HG03469 (cell line): ENCODE measurements around the gene ADAMTS13.
A peak's percentile ranks its signal among the peaks of the same experiment; 100 is the strongest.
"Not testable (repeated sequence)": the region's sequence is repeated elsewhere in the genome, so short reads cannot be mapped to it uniquely, and the experiment has no call there.

Experiments used
- ATAC-seq: cut with Tn5 transposase; IDR thresholded peaks from one replicate; pipeline ENCODE4 v1.9.1; 2021; ENCODE audit warnings: mild to moderate bottlenecking, moderate library complexity, moderate number of reproducible peaks; ENCODE audit not compliant: unreplicated experiment

The ADAMTS13 gene

DNA sequence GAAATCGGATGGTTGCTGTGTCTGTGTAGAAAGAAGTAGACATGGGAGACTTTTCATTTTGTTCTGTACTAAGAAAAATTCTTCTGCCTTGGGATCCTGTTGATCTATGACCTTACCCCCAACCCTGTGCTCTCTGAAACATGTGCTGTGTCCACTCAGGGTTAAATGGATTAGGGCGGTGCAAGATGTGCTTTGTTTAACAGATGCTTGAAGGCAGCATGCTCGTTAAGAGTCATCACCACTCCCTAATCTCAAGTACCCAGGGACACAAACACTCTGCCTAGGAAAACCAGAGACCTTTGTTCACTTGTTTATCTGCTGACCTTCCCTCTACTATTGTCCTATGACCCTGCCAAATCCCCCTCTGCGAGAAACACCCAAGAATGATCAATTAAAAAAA is 30.7 kb upstream of the ADAMTS13 start:
- ATAC-seq, result not testable (repeated sequence)

DNA sequence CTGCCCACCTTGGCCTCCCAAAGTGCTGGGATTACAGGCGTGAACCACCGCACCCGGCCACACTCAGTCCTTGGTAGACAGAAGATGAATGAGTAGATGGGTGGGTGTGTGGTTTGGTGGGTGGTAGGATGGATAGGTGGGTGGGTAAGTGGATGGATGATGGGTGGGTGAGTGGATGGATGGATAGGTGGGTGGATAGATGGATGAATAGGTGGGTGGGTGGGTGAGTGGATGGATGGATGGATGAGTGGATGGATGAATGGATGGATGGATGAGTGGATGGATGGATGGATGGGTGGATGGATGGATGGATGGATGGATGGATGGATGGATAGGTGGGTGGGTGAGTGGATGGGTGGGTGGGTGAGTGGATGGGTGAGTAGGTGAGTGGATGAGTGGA is 29.9 kb upstream of the ADAMTS13 start:
- not testable (repeated sequence) for ATAC-seq

DNA sequence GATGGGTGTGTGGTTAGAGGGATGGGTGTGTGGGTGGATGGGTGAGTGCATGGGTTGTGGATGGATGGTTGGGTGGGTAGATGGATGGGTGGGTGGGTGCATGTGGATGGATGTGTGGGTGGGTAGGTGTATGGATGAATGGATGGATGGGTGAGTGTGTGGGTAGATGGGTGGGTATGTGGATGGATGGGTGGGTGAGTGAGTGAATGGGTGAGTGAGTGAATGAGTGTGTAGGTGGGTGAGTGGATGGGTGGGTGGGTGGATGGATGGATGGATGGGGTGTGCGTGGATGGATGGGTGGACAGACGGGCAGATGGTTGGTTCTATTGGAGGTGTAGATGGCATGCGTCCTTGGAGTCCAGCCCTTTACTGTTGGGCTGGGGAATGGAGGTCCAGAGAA is 28.8 kb upstream of the ADAMTS13 start:
- no peak for ATAC-seq

DNA sequence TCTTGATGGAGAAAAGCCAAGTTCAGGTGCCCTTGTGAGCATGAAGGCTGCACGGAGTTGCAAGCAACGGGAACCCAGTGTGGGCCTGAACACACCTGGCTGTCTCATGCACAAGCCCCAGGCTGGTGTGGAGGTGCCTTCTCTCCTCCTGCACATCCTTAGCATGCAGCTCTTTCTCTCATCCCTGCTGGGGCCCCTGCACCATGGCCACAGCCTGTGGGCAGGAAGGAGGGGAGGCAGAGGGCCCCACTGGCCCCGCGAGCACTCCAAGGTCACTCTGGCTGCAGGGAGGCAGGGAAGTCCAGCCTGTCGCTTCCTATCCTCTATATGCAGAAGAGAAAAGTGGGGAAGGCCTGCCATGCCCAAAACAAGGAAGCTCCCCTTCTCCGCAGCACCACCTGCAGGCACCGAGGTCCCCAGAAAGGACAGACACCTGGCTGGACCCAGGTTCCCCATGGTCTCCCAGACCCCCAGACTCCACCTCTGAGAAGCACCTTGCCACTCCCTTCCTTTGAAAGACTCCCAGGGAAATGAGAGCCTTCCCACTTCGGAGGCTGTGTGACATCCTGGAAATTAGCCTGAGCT is 27.4 kb upstream of the ADAMTS13 start:
- no peak for ATAC-seq

DNA sequence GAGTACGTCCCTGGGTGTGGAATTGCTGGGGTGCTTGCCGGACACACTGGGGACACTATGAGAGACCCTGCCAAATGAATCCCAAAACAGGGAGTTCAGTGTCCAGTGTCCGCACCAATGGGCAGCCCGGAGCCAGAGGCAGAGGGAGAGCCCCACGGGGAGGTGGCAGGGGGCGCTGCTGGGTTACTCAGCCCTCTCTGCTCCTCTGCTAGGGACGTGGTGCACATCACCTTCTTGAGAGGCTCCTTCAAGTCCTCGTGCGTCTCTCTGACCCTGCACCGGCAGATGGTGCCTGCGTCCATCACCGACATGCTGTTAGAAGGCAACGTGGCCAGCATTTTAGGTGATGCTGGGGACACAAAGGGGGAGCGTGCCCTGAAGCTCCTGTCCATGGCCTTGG is 25.2 kb upstream of the ADAMTS13 start:
- no peak for ATAC-seq

DNA sequence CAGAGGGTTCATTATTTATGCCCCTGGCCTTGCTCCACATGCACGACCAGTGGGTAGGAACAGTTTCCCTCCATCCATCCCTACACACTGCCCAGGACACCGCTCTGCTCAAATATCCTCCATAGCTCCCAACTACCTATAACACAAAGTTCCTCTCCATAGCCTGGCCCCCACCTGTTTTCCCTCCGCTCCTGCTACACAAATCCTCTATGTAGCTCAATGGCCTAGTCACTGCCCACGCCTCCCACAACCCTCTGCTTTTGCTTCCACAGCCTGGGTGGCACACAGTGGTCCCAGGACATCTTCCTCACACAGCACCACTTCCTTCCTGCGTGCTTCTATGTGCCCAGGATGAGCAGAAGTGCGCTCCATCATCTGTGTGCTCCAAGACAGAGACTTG is 24.8 kb upstream of the ADAMTS13 start:
- no peak for ATAC-seq

DNA sequence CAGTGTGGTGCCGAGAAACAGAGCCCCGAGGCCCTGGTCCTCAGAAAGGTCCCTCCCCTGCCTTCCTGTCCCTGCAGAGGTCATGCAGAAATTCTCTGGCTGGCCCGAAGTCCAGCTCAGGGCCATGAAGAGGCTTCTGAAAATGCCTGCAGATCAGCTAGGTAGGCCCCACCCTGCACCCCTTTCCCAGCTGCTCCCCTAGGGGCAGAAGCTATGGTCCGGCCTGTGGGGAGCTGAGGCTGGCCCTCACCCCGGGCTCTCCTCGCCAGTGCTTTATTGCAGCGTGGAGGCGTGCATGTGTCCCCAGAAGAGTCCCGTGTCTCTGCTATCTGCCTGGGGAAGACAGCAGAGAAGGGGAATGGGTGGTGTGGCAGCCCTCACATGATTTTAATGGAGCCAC is 24.3 kb upstream of the ADAMTS13 start:
- no peak for ATAC-seq

DNA sequence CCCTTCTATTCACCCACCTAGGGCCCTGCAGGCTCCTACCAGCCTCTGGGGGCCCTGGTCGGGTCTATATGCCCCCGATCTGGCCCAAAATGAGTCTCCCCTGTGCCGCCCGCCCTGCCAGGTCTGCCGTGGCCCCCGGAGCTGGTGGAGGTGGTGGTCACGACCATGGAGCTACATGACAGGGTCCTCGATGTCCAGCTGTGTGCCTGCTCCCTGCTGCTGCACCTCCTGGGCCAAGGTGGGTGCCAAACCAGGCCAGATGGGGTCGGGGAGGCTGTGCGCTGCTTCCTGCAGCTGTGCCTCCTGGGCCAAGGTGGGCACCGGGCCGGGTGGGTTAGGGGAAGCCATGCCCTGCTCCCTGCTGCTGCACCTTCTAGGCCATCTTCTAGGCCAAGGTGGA is 21.9 kb upstream of the ADAMTS13 start:
- no peak for ATAC-seq

DNA sequence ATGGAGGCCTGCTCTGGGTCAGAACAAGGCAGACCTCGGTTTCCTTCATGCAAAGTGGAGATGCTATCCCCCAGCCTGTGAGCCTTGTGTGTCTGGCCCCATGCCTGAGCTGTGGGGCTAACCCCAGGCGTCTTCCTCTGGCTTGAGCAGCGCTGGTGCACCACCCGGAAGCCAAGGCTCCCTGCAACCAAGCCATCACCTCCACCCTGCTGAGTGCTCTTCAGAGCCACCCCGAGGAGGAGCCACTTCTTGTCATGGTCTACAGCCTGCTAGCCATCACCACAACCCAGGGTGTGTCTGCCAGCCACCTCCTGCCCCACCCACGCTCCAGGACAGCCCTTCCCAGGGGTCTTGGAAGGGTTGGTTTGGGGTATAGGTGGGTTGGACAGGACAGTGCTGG is 20.6 kb upstream of the ADAMTS13 start:
- ATAC-seq, result no peak

DNA sequence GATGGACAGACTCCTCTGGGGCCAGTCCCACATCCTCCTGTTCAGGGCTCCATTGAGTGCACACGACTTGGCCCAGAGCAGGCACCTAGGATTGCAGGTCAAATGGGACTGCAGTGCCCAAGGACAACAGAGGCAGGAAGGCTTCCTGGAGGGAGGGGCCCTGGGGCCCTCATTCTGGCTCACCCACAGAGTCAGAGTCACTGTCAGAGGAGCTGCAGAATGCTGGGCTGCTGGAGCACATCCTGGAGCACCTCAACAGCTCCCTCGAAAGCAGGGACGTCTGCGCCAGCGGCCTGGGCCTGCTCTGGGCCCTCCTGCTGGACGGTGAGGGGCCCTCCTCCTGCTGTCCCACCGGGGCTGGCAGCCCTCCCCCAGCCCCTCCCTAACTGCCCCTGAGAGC is 19.5 kb upstream of the ADAMTS13 start:
- ATAC-seq, result no peak

DNA sequence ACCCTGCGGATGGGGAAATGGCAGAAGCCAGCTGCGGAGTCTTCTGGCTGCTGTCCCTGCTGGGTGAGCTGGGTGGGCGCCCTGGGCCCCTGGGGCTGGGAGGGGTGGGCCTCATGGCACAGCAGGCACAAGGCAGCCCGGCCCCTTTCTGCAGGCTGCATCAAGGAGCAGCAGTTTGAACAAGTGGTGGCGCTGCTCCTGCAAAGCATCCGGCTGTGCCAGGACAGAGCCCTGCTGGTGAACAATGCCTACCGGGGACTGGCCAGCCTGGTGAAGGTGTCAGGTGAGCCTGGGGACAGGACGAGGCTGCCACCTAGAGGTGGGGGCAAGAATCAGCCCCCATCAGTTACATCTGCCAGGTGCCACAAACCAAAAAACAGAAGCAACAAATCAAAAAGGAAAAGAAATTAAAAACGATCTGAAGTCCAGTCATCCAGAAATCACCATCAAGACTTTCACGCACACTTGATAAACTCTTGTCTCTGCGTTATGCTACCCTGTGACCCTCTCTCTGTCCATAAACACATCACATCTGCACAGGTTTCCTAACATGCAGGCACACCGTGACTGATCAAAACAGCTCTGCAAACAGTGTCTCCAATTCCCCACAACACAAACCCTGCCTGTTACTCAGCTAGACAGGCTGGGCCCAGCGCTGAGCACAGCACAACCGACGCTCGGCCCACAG is 18.3 kb upstream of the ADAMTS13 start:
- ATAC-seq, result no peak

DNA sequence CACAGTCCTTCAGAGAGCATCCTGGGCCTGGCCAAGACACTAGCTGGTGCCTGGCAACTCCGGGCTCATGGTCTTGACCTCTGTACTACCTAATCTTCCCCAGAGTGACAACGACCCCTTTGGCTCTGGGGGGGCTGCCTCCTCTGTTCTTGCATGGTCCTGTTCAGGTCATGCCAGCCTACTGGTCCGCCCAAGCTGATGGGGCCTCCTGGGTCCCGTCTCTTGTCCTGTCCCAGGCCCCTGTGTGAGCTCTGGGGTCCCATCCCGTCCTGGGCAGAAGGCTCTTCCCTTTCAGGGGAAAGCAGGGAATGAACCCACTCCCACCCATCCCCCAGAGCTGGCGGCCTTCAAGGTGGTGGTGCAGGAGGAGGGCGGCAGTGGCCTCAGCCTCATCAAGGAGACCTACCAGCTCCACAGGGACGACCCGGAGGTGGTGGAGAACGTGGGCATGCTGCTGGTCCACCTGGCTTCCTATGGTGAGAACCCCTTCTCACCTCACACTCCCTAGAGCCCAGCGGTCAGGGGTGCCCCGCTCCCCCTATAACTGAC is 17.6 kb upstream of the ADAMTS13 start:
- no peak for ATAC-seq

DNA sequence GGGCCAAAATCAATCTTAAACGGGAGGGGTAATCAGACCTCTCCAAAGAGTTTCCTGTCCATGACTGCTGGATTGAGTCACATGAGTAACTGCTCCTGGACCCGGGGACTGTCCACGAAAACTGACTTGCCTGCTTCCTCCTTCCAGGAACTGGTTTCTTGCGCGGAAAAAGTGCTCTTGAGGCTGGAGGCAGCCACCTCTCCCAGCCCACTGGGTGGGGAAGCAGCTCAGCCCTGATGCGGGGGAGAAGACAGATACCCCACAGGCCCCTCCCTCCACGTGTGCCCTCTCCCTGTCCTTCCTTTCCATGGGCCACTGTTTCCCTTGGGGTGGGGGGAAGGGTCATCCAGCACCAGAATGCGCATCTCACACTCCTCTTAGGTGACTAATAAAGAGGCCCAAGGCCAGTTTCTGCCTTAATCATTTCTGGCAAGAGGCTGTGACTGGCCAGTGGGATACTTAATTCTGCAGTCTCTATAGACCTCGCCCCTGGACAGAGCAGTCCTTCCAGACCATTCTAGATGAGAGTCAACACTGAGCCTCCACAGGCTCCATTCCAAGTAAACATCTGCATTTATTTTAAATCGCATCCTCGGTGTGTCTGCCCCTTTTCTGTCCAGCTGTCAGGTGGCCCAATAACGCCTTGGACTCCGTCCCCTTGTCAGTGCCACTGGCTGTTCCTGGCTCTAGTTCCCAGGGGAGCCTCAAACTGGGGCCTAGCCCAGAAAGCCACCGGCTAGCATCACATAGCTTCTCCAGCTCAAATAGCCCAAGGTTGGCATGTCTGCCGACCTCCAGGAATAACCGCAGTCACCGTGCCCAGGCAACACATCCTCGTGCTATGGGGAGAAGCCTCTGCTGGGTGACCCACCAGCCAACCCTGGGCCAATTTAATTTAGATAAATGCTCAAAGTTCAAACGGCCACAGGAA is 16.4 kb upstream of the ADAMTS13 start:
- no peak for ATAC-seq

DNA sequence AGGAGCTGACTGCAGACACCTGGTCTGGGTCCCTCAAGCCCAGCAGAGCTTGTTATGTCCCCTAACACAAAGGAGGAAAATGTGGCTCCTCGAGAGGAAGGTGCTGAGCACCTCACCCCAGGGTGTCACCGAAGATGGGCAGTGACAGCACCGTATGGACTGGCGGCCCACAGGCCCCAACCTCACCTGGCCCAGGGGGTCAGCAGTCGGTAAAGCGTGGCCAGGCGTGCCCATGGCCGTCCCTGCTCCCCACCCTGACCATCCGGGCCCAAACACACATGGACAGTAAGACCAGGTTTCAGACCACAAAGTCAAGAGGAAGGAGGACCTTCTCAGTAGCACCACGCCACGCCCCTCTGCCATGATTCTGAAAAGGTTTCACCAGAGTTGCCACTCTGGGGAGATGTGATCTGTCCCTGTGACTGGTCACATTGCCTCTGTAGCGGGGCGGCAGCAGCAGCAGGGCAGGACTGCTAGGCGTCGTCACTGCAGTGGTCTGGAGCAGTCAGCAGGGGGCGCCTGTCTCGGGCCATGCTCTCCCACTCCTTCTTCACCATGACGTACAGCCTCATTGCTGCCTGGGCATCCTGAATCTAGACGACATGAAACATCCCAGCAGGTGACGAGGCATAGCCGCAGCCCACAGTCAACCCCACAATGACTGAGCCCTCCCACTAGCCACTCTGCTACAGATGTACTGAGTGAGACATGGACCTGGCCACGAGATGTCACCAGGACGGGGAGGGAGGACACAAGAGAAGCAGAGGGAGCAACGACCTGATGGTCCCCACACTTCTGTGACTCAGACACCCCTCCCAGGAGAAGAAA is 15.5 kb upstream of the ADAMTS13 start:
- no peak for ATAC-seq

DNA sequence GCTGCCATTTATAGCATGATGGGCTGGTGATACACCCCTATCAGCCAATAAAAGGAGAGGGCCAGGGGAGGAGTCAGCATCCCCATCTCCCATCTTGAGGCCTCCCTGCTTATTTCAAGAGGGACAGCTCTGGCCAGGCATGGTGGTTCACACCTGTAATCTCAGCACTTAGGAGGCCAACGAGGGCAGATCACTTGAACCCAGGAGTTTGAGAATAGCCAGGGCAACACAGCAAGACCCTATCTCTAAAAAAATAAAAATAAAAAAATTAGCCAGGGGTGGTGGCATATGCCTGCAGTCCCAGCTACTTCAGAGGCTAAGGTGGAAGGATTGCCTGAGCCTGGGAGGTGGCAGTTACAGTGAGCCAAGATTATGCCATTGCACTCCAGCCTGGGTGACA is 14.1 kb upstream of the ADAMTS13 start:
- ATAC-seq, result no peak

DNA sequence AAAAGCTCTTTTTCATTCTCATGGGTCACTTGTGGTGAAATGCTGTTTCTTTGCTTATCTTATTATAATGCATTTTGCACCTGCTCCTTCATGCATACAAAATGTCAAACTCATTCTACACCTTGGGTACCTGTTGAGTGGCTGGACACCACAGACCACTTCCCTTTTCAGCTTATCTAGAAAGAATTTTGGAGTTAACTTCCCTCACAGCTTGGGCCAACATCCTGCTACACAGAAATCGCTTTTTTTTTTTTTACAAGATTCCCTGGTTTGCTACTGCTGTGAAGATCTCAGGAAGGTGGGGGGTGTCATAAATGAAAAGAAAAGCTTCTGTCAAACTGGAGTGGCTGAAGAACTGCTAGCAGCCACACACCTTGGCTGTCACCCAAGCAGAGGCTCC is 7.0 kb upstream of the ADAMTS13 start:
- no peak for ATAC-seq

DNA sequence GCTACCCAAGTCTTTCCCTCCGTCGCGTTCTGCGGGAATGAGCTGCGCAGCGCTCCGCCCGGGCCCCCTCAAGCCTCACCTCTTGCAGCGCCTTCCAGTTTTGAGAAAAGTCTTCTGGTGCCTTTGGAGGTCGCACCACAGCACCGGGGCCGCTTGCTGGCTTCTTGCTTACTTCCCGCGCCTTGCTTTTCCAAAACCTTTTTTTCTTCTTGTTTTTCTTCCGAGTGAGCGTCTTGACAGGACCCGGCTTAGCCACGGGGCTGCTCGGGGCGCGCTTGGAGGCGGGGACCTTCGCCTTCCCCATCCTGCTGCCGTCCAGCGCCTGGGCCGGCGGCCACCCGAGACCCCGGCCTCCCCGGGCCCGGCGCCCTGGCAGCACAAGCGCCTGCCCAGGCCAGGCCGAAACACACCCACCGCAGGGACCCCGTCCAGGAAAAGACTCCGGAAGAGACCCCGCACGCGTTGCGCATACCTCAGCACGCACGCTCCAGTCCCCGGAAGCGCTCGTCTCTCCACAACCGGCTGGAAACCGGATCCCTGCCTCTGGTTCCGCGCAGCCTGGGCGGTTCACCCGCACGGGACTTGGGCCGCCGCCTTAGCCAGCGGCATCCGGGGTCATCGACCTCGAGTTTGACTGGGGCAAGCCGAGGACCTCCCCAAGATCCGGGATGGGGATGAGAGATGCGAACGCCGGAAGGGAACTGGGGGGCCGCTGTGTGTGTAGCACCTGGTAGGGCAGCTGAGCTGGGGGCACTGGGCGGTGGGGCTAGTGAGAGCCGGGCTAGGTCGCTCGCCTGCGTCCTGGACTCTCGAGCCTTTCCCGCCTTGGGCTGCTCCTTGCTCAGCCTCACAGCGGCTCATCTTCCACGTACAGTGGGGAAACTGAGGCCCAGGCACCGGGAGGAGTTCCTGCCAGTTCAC is 4.4 kb upstream of the ADAMTS13 start, which contains the start of gene REXO4:
TSS of gene REXO4 (minus strand) at position 470 of the 921 bp plus-strand sequence. CDS start at position 304, 166 bp downstream.
- ATAC-seq, result peak; percentile 51

DNA sequence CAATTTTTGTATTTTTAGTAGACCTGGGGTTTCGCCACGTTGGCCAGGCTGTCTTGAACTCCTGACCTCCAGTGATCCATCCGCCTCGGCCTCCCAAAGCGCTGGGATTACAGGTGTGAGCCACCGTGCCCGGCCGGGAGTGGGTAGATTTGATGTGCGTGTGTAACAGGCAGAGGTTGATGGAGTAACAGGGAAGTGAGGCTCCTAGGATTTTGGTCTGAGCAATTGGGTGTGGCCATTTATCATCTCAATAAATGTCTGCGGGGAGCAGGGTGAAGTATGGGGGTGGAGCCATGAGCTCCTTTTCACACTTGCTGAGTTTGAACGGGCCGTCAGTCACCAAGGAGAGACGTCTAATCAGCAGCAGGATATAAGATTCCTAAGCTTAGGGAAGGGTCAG is 3.2 kb upstream of the ADAMTS13 start:
- ATAC-seq, result no peak

DNA sequence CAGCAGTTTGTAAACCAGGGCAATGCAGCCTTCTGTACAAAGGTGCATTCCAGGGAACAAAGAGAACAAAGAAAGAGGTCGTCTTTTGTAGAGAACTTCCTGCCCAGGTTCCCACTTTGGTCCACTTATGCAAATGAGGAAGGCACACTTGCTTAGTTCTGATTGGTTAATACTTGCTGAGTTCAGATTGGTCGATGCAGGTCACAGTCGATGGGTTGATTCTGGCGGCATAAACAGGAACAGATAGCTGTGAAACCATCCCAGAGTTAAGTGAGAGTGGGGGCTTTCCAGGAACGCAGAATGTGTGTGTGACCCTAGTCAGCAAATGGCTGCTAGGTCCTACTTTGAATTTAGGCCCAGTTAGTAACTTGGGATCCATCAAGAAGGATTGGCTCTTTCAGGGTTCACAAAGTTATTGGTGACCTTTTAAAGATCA is 1.8 kb upstream of the ADAMTS13 start:
- no peak for ATAC-seq
